ENCODE data around the gene PNPLA1. TPM values are rescaled to one million over a fixed set of nuclear protein-coding genes. Genes with fewer than 3 reads are reported as not detected.

The PNPLA1 gene
- total RNA-seq, 4 donors from 2014 or later, result 0.37 TPM; not detected in 3

GRCh38 chr6:36328600-36328999, 58.7 kb downstream of the PNPLA1 start:
- DNase-seq (ENCODE audit: low spot score) (no peak), ATAC-seq (ENCODE audit: low FRiP score) (no peak)
- TF ChIP-seq CTCF (IDR thresholded peaks at IDR 0.05), result no peak

- no peak for TF ChIP-seq CTCF (IDR thresholded peaks at IDR 0.05)
- ATAC-seq (ENCODE audit: low FRiP score) (no peak), DNase-seq (ENCODE audit: low spot score) (no peak)
Observed at GRCh38 chr6:36329798-36330291, 60.0 kb downstream of the PNPLA1 start.

GRCh38 chr6:36330366-36330765, 60.5 kb downstream of the PNPLA1 start:
- no peak for ATAC-seq (ENCODE audit: low FRiP score)
- DNase-seq (ENCODE audit: low spot score), result no peak
- TF ChIP-seq CTCF (IDR thresholded peaks at IDR 0.05), result no peak

GRCh38 chr6:36331381-36331780, 61.5 kb downstream of the PNPLA1 start:
- DNase-seq (ENCODE audit: low spot score) (no peak), ATAC-seq (ENCODE audit: low FRiP score) (no peak)
- no peak for TF ChIP-seq CTCF (IDR thresholded peaks at IDR 0.05)

GRCh38 chr6:36333171-36333895, 63.5 kb downstream of the PNPLA1 start:
- no peak for ATAC-seq (ENCODE audit: low FRiP score)
- TF ChIP-seq CTCF (IDR thresholded peaks at IDR 0.05), result no peak
- DNase-seq (ENCODE audit: low spot score), result no peak

- TF ChIP-seq CTCF (IDR thresholded peaks at IDR 0.05), result no peak
- ATAC-seq (ENCODE audit: low FRiP score) (no peak), DNase-seq (ENCODE audit: low spot score) (no peak)
Observed at GRCh38 chr6:36333931-36334725, 64.3 kb downstream of the PNPLA1 start.
